Right lobe of liver (tissue), 6 donors: ENCODE results near the gene CCDC68. TPM values are rescaled to one million over a fixed set of nuclear protein-coding genes. Genes with fewer than 3 reads are reported as not detected.

ENCODE experiments used
- ATAC-seq, 4 donors: fragments of 200-7000 bp; cut with Tn5 transposase; one replicate each; pipeline ENCODE4 v1.9.1; 2020; ENCODE audit warnings: mild to moderate bottlenecking in 4 of 4, moderate library complexity in 4 of 4
- DNase-seq, 3 donors: peaks; one replicate each; pipeline ENCODE4 v3.0.0-alpha.2; 2020
- H3K27ac ChIP-seq, 3 donors: fragments of 200-600 bp; one replicate each; pipeline ENCODE4 v1.8.0; 2022
- H3K27me3 ChIP-seq, 2 donors: fragments of 200-600 bp; one replicate each; pipeline ENCODE4 v1.8.0; 2022
- H3K36me3 ChIP-seq, 4 donors: fragments of 200-600 bp; sonication (generic) in 1 of 4; one replicate each; pipeline versions ENCODE4 v1.5.1 to v1.8.0; 2017 to 2022; ENCODE audit warnings: control low read depth in 1 of 4
- H3K4me1 ChIP-seq, 4 donors: fragments of 200-600 bp; sonication (generic) in 1 of 4; one replicate each; pipeline versions ENCODE4 v1.5.1 to v1.8.0; 2017 to 2022; ENCODE audit warnings: control low read depth in 1 of 4
- H3K4me3 ChIP-seq, 3 donors: fragments of 200-600 bp; one replicate each; pipeline ENCODE4 v1.8.0; 2022
- H3K9me3 ChIP-seq, 4 donors: fragments of 200-600 bp; sonication (generic) in 1 of 4; one replicate each; pipeline versions ENCODE4 v1.5.1 to v1.8.0; 2017 to 2022; ENCODE audit warnings: control low read depth in 1 of 4
- CTCF ChIP-seq, 4 donors: fragments of 200-600 bp in 3 of 4; fragments of 450-650 bp in 1 of 4; IDR thresholded peaks; one replicate each; pipeline versions ENCODE4 v1.5.1 to v1.8.0; 2016 to 2022; ENCODE audit warnings: antibody characterized with exemption in 4 of 4, mild to moderate bottlenecking in 2 of 4
- POLR2A ChIP-seq: fragments of 450-650 bp; IDR thresholded peaks from one replicate; pipeline ENCODE4 v1.6.1; 2017; ENCODE audit warnings: antibody characterized with exemption, mild to moderate bottlenecking
- WGBS: methylation state at CpG from one replicate; pipeline ENCODE4 v1.1.6; 2018; ENCODE audit warnings: low coverage, low lambda C conversion rate; ENCODE audit not compliant: insufficient coverage; ENCODE audit errors: missing lambda C conversion rate; 5-methylcytosine and 5-hydroxymethylcytosine counted together
- intact Hi-C, 2 donors: fragments of 100-400 bp; cut with DNase I; formaldehyde crosslinking; loops; one replicate each; pipeline versions ENCODE4 v1.11.2 to v1.14.1; 2022
- total RNA-seq, 6 experiments: library from RNA; depleted of rRNA in 2 of 6; stranded (reverse); fragments of >200 nt in 2 of 6; fragmentation: NEBNext Ultra II Directional in 3 of 6; extraction: Animal tissue kit (Norgen Biotek cat#: 25700) in 3 of 6; gene quantifications; one replicate each; pipeline versions ENCODE4 v1.1.0 to v1.2.4, GENCODE V29; 2016 to 2023
- donor health status: DM: no; HTN: yes; CAD: no.
- donor health status: DM: no; HTN: no; CAD: no.
- donor health status: DM: no; HTN: no; CAD: no.
- donor health status: DM: no; HTN: yes; CAD: no.
- donor health status: DM: no; HTN: yes; CAD: no.

The CCDC68 gene
- total RNA-seq, 6 experiments from 2014 or later = 3.1 to 17.3 (median 9.3) TPM

- intact Hi-C loops = no loop called here
- DNase-seq = no peak
- Histone ChIP-seq H3K9me3 (no peaks in the 10 kb centered on the region), H3K27ac (no peak overlapping the region), H3K36me3 (no peaks in the 10 kb centered on the region), H3K4me1 (peaks cover 0 to 8% (median 0%) of the 10 kb centered on the region in 4 donors), H3K4me3 (no peak overlapping the region), H3K27me3 (no peaks in the 10 kb centered on the region)
- TF ChIP-seq CTCF (IDR thresholded peaks at IDR 0.05) = no peak
- no peak for TF ChIP-seq POLR2A
- 86% methylated on average over 3 of the region's 3 CpGs for WGBS
- no peak for ATAC-seq
Measured at GRCh38 chr18:54956506-54956905, 2.8 kb downstream of the CCDC68 start.

- intact Hi-C loops = no loop called here
Measured at GRCh38 chr18:54952026-54952425, 7.2 kb downstream of the CCDC68 start.

GRCh38 chr18:54950221-54950620, 9.0 kb downstream of the CCDC68 start:
- 62% methylated on average over 7 of the region's 7 CpGs for WGBS
- H3K4me1 ChIP-seq = peaks cover 0 to 26% (median 14%) of the 10 kb centered on the region in 4 donors
- H3K36me3 ChIP-seq = no peaks in the 10 kb centered on the region
- H3K9me3 ChIP-seq = no peaks in the 10 kb centered on the region
- no peak overlapping the region for H3K27ac ChIP-seq
- no peaks in the 10 kb centered on the region for H3K27me3 ChIP-seq
- intact Hi-C loops = no loop called here
- DNase-seq (no peak), ATAC-seq (peak; percentile 30 to 78 (median 52))
- H3K4me3 ChIP-seq = no peak overlapping the region
- TF ChIP-seq POLR2A (no peak), CTCF (IDR thresholded peaks at IDR 0.05) (peak; percentile 23 to 62 (median 50))

More at GRCh38 chr18:54952026-54952425, 7.2 kb downstream of the CCDC68 start:
- Histone ChIP-seq H3K36me3 (no peaks in the 10 kb centered on the region), H3K9me3 (no peaks in the 10 kb centered on the region), H3K4me3 (no peak overlapping the region), H3K27me3 (no peaks in the 10 kb centered on the region), H3K4me1 (peaks cover 0 to 20% (median 7%) of the 10 kb centered on the region in 4 donors), H3K27ac (no peak overlapping the region)
- DNase-seq (no peak), ATAC-seq (peak in 1 of 4 donors; percentile 46)
- TF ChIP-seq POLR2A = no peak
- TF ChIP-seq CTCF (IDR thresholded peaks at IDR 0.05) = no peak

- ATAC-seq (no peak), DNase-seq (no peak)
- H3K27me3 ChIP-seq = no peaks in the 10 kb centered on the region
- intact Hi-C loops = no loop called here
- H3K27ac ChIP-seq = no peak overlapping the region
- peaks cover 0 to 26% (median 14%) of the 10 kb centered on the region in 4 donors for H3K4me1 ChIP-seq
- WGBS = 58% methylated on average over 2 of the region's 3 CpGs
- H3K36me3 ChIP-seq = no peaks in the 10 kb centered on the region
- H3K9me3 ChIP-seq = no peaks in the 10 kb centered on the region
- TF ChIP-seq POLR2A = no peak
- TF ChIP-seq CTCF (IDR thresholded peaks at IDR 0.05) = no peak
- H3K4me3 ChIP-seq = no peak overlapping the region
Measured at GRCh38 chr18:54949588-54949987, 9.7 kb downstream of the CCDC68 start.

GRCh38 chr18:54948350-54948837, 10.9 kb downstream of the CCDC68 start:
- H3K27me3 ChIP-seq = no peaks in the 10 kb centered on the region
- intact Hi-C loops = no loop called here
- DNase-seq (no peak), ATAC-seq (peak; percentile 13 to 68 (median 48))
- no peaks in the 10 kb centered on the region for H3K9me3 ChIP-seq
- TF ChIP-seq CTCF (IDR thresholded peaks at IDR 0.05) (no peak), POLR2A (no peak)
- peaks cover 0 to 26% (median 14%) of the 10 kb centered on the region in 4 donors for H3K4me1 ChIP-seq
- H3K36me3 ChIP-seq = no peaks in the 10 kb centered on the region
- 20% methylated on average over 4 of the region's 4 CpGs for WGBS
- peak overlapping the region; percentile 11 to 32 (median 13) for H3K27ac ChIP-seq
- no peak overlapping the region for H3K4me3 ChIP-seq
